OCI-LY3 (cell line): ENCODE measurements around the gene HSD17B11.

Source experiments
- H2AFZ ChIP-seq: fragments of 200-600, 300-600 bp; shearing (Covaris generic); 2 replicates; pipeline ENCODE4 v1.6.0; 2014; ENCODE audit warnings: antibody characterized with exemption, low read depth, low read length
- H3K27ac ChIP-seq: fragments of 200-600, 300-600 bp; sonication (generic); 2 replicates; pipeline ENCODE4 v1.5.1; 2014; ENCODE audit warnings: mild to moderate bottlenecking, low read length, moderate library complexity, mixed read lengths
- H3K27me3 ChIP-seq: fragments of 200-600, 300-600 bp; sonication (generic); 2 replicates; pipeline ENCODE4 v1.6.1; 2014; ENCODE audit warnings: low read depth, low read length, mixed read lengths
- H3K36me3 ChIP-seq: fragments of 200-600, 300-600 bp; sonication (generic); replicated peaks from 2 replicates; pipeline ENCODE3; 2014; ENCODE audit warnings: low read depth, low read length, mixed read lengths
- H3K4me1 ChIP-seq: fragments of 300-600, 200-600 bp; sonication (generic); 2 replicates; pipeline ENCODE4 v1.6.1; 2014; ENCODE audit warnings: low read length, mixed read lengths
- H3K4me2 ChIP-seq: fragments of 200-600, 300-600 bp; sonication (generic); 2 replicates; pipeline ENCODE4 v1.6.1; 2014; ENCODE audit warnings: low read length, mixed read lengths
- H3K4me3 ChIP-seq: fragments of 300-600, 200-600 bp; sonication (generic); 2 replicates; pipeline ENCODE4 v1.5.1; 2014; ENCODE audit warnings: antibody characterized with exemption, mild to moderate bottlenecking, low read length, moderate library complexity
- H3K79me2 ChIP-seq: fragments of 300-600, 200-600 bp; shearing (Covaris generic); 2 replicates; pipeline ENCODE4 v1.6.1; 2014; ENCODE audit warnings: mild to moderate bottlenecking, low read length, mixed read lengths
- H3K9ac ChIP-seq: fragments of 300-600, 200-600 bp; shearing (Covaris generic); 2 replicates; pipeline ENCODE4 v1.6.0; 2014; ENCODE audit warnings: mild to moderate bottlenecking, low read length, moderate library complexity
- H3K9me3 ChIP-seq: fragments of 200-600, 300-600 bp; shearing (Covaris generic); 2 replicates; pipeline ENCODE4 v1.6.1; 2014; ENCODE audit warnings: low read length, mixed read lengths; ENCODE audit not compliant: insufficient read depth
- H4K20me1 ChIP-seq: fragments of 200-600, 300-600 bp; sonication (generic); 2 replicates; pipeline ENCODE4 v1.6.1; 2016; ENCODE audit warnings: low read length, mixed read lengths; ENCODE audit not compliant: insufficient read depth
- CTCF ChIP-seq: fragments of 200-600, 300-600 bp; sonication (generic); IDR thresholded peaks from 2 replicates; pipeline ENCODE4 v1.5.1; 2014; ENCODE audit warnings: antibody characterized with exemption, low read length, low read depth
- EZH2phosphoT487 ChIP-seq: fragments of 200-600 bp; shearing (Covaris generic); IDR thresholded peaks from 2 replicates; pipeline ENCODE4 v1.6.1; 2018; ENCODE audit warnings: antibody characterized with exemption, mixed run types, low read depth

HSD17B11 gene

GRCh38 chr4:87356832-87357526, 34.0 kb downstream of the HSD17B11 start:
- Histone ChIP-seq H3K9ac (no peak overlapping the region), H3K27ac (peak overlapping the region; percentile 7; the same call in 1 of the 2 replicates), H3K36me3 (peaks cover 11% of the 10 kb centered on the region), H3K79me2 (no peaks in the 10 kb centered on the region), H2AFZ (no peak overlapping the region), H3K4me3 (no peak overlapping the region), H3K27me3 (no peaks in the 10 kb centered on the region), H4K20me1 (no peaks in the 10 kb centered on the region), H3K4me1 (peaks cover 22% of the 10 kb centered on the region), H3K9me3 (no peaks in the 10 kb centered on the region), H3K4me2 (no peak overlapping the region)
- TF ChIP-seq EZH2phosphoT487 (no peak), CTCF (no peak)

- Histone ChIP-seq H2AFZ (no peak overlapping the region), H3K4me1 (peaks cover 22% of the 10 kb centered on the region), H3K27me3 (no peaks in the 10 kb centered on the region), H3K9ac (no peak overlapping the region), H3K9me3 (no peaks in the 10 kb centered on the region), H3K36me3 (peaks cover 5% of the 10 kb centered on the region), H3K27ac (peak overlapping the region; percentile 63), H3K79me2 (no peaks in the 10 kb centered on the region), H3K4me3 (no peak overlapping the region), H4K20me1 (no peaks in the 10 kb centered on the region), H3K4me2 (peak overlapping the region; percentile 54; the same call in 1 of the 2 replicates)
- no peak for TF ChIP-seq CTCF
- no peak for TF ChIP-seq EZH2phosphoT487
Observed at GRCh38 chr4:87354168-87355102, 36.6 kb downstream of the HSD17B11 start.

- H3K27ac ChIP-seq, result peak overlapping the region; percentile 63
- no peaks in the 10 kb centered on the region for H4K20me1 ChIP-seq
- no peak overlapping the region for H2AFZ ChIP-seq
- peaks cover 22% of the 10 kb centered on the region for H3K4me1 ChIP-seq
- no peaks in the 10 kb centered on the region for H3K9me3 ChIP-seq
- H3K27me3 ChIP-seq, result no peaks in the 10 kb centered on the region
- peaks cover 5% of the 10 kb centered on the region for H3K36me3 ChIP-seq
- H3K79me2 ChIP-seq, result no peaks in the 10 kb centered on the region
- TF ChIP-seq CTCF (peak; percentile 80), EZH2phosphoT487 (no peak)
- H3K4me3 ChIP-seq, result peak overlapping the region; percentile 14; the same call in 1 of the 2 replicates
- peak overlapping the region; percentile 19 for H3K9ac ChIP-seq
- H3K4me2 ChIP-seq, result peak overlapping the region; percentile 54
Observed at GRCh38 chr4:87353592-87353991, 37.4 kb downstream of the HSD17B11 start.

GRCh38 chr4:87345139-87345538, 45.8 kb downstream of the HSD17B11 start:
- Histone ChIP-seq H3K4me2 (no peak overlapping the region), H2AFZ (no peak overlapping the region), H3K79me2 (no peaks in the 10 kb centered on the region), H3K27me3 (no peaks in the 10 kb centered on the region), H3K9me3 (no peaks in the 10 kb centered on the region), H3K36me3 (peaks cover 8% of the 10 kb centered on the region), H3K9ac (no peak overlapping the region), H3K27ac (no peak overlapping the region), H3K4me1 (no peaks in the 10 kb centered on the region), H4K20me1 (no peaks in the 10 kb centered on the region), H3K4me3 (no peak overlapping the region)
- TF ChIP-seq CTCF (no peak), EZH2phosphoT487 (no peak)
